DMS114 treated with DMSO at 0.1 percent for 48 hours (cell line): Measurements from ENCODE around the gene PCBP4.

Source experiments
- DNase-seq: peaks from one replicate; lab custom pipeline; 2025; ENCODE audit not compliant: unreplicated experiment; lab: John Stamatoyannopoulos, UW

The PCBP4 gene

DNA sequence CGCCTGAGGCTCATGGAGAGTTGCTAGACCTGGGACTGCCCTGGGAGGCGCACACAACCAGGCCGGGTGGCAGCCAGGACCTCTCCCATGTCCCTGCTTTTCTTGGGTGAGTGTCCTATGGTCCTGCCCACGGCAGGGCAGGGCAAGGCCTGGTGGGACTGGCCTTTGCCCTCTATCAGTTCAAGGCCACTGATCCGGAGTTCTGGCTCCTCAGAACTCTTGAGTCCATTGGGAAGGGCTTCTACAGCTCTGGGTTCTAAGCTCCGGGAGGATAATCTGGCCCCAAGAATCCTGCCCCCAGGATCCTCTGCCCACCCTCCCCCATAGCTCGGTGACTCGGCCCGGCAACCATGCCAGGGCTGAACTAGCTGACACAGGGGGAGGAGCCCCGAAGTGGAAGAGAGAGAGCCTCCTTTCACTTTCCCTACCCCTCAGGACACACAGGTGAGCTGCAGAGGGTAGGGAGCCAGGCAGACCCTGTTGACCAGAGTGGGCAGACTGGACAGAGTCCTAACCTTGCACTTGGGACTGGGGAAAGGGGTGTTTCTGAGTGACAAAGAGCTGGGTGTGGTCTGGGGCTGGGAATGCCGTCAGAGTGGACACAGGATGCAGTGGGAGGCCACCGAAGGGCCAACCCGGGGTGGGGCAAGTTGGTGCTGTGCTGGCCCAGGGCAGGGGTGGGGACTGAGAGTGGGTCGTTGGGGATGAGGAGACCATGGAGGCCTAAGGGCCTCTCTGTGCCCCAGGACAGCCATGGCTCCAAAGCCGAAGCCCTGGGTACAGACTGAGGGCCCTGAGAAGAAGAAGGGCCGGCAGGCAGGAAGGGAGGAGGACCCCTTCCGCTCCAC is 24.4 kb downstream of the PCBP4 start:
- no peak for DNase-seq

DNA sequence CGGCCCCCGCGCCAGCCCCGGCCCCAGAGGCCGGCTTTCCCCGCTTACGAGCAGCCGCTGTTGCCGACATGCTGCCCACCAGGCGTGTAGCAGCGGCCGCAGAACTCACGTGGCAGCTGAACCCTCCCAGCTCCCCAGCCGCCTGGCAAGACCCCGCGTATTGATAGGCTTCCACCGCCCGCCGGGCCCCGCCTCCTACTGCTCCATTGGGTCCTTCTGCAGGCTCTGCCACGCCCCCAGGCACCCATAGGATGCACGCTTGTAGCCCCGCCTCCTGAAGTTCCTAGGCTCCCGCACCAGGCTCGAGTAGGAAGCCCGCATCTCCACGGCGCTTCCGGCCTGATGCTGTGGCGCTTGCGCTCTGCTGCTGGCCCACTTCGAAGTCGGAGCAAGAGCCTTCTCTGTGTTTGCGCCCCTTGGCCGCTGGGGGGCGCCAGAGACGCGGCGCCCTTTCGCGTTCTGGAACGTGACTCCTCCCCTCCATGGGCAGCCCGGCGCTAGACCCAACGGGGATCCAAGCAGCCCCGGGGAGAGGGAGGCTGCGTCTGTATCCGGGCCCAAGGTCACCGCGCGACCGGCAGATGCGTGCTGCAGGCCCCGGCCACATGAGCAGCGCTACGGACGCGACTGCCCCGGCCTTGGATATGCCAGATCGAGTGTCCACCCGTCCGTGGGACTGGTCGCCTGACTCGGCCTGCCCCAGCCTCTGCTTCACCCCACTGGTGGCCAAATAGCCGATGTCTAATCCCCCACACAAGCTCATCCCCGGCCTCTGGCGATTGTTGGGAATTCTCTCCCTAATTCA is 25.3 kb downstream of the PCBP4 start, which contains the start of the genes PARP3 and RRP9:
PARP3 (plus strand) TSS at position 566 of the 805 bp plus-strand sequence. CDS start 993 bp downstream, outside the sequence.
RRP9 (minus strand) TSS at position 107 of the 805 bp plus-strand sequence; CDS start at position 70, 37 bp downstream.
- DNase-seq = peak; percentile 98

DNA sequence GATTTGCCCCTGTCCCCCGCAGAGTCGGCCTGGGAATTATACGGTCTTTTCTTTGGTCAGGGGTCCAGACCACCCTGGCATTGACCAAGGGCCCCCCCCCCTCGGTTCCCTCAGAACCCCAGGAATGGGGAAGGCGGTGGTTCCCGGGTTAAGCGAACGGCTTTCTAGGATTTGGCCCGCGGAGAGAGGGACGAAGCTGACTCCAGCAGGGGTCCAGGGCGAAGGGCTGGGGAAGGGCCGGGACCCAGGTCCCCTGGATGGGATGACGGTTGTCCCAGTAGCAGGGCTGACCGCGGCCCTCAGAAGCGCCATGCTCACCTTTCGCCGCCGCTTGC is 25.8 kb downstream of the PCBP4 start:
- no peak for DNase-seq

DNA sequence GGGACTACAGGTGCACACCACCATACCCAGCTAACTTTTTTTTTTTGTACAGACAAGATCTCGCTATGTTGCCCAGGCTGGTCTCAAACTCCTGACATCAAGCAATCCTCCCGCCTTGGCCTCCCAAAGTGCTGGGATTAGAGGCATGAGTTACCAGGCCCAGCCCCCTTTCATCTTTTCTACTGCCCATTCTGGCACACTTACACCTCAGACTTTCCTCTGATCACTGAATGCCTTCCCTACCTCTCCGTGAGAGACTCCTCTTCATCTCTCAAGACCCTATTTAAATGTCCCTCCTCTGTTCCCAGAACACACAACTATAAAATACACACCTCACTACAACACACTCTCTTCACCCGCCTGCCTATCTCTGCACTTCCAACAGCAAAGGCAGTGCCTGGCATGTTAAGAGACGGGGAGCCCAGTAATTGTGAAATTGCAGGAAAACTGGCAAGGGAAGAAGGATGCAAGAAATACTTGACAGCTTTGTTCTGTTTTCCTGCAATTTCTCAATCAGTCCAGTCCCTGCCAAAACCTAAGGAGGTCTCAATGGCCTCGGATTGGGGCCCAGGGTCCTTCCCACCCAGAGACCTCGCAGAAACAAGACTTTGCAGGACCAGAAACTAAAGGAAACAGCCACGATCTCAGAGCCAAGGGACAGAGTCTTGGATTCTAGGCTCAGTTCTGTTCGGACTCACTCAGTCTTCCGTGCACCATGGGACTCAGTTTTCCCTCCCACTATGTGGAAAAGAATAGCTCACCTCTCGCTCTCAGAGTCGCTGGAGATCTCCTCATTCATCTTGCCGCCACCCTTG is 26.4 kb downstream of the PCBP4 start:
- no peak for DNase-seq

DNA sequence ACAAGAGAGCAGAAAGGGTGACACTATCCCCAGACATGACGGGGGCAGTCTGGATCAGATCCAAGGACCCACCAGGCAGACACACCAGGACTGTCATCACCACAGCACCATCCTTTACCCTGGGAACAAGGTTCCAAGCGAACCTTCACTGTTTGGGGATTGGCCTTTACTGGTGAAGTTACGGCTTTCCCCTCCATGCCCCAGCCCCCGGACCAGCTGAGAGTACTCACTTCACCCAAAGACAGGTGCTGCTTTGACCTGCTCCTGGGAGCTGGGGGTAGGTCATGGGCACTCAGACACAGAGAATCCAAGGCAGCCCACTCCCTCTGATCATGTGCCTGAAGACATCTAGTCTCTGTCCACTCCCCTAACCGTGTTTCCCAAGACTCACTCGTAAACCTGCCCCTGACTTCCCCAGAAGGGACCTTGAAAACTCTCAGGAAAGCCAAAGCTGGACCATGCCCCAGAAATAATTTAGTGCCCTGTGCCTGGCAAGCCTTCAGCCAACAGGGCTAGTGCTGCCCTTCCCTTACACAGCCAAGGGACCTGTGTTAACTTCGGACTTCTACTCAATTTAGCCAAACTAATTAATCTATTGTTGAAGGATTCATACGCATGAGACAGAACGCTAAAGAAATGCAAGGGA is 28.4 kb downstream of the PCBP4 start:
- DNase-seq = no peak

DNA sequence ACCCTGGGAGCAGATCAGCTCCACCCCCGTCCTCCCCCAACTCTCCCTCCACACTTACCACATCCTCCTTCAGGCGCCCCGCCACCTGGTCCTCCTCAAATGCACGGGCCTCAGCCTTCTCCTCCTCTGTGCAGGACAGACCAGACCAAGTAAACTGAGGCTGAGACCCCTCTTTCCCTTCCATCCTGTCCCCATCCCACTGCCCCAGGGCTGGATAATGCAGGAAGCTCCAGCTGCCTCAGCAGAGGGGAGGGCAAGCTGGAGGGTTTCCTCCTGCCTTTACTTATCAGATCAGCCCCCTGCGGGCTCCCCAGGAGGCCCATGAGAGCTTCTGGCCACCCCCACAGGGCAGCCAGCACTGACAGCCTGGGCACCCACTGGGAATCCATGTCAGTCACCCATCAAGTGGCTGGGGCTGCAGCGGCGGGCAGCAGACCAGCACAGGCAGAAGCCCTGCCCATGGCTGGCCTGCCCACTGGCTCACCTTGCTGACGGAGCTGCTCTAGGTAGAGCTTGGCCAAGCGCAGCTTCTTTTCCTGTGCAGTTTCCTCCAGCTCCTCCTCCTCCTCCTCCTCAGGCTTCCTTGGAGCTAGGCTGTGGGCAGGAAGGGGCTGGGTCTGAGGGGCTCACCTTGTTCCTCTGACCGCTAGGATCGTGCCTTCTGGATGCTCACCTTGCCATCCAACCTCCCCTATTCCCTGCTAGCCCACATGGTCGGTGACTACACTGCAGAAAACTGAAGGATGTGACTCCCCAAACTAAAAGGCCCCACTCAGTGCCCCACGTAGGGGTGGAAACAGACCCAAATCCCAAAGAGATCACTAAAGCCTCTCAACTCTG is 29.4 kb downstream of the PCBP4 start:
- no peak for DNase-seq

DNA sequence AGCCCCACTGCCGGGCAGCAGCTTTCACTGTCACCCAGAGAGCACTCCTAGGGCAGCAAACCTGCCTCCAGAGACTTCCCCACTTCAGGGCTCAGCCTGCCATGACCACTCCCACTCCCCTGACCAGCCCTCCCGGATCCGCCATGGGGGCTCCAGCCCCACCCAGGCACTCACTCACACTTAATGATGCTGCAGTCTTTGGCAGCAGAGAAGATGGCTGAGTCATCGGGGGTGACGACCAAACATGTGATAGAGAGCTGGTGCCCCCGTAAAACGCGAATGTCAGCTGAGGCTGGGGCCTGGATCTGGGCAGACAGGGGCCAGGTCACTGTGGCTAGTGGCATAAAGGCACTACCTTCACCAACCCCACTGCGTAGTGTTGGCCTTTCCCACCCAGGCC is 30.2 kb downstream of the PCBP4 start:
- DNase-seq = no peak

DNA sequence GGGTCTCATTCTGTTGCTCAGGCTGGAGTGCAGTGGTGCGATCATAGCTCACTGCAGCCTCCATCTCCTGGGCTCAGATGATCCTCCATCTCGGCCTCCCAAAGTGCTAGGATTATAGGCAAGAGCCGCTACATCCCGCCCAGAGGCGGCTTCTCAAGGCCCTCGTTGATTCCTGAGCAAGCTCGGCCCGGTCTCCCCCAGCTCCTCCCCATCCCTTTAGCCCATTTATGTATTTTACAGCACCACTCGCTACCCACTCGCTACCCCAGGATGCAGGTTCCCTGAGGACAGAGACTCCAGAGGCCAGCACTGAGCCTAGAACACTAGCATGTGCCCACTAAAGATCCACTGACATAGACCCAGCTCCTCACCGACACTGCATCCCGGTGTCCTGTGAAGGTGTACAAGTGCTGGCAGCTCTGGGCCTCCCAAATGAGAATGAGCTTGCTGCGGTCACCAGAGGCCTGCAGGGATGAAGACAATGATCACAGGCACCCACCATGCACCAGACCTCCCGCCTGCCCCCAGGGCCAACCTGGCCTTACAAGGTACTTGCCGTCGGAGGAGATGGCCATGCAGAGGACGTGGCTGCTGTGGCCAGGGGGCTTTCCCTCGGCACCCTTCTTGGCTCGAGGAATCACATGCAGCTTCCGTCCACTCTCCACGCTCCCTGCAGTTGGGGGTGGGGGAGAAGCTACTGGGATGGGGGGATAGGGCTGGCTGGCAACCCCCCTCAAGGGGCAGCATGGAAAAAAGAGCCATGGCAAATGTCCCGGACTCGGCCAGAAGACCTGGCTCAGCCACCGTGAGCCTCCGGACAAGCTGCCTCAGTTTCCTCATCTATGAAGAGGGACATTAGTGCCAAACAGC is 31.1 kb downstream of the PCBP4 start:
- DNase-seq = no peak

DNA sequence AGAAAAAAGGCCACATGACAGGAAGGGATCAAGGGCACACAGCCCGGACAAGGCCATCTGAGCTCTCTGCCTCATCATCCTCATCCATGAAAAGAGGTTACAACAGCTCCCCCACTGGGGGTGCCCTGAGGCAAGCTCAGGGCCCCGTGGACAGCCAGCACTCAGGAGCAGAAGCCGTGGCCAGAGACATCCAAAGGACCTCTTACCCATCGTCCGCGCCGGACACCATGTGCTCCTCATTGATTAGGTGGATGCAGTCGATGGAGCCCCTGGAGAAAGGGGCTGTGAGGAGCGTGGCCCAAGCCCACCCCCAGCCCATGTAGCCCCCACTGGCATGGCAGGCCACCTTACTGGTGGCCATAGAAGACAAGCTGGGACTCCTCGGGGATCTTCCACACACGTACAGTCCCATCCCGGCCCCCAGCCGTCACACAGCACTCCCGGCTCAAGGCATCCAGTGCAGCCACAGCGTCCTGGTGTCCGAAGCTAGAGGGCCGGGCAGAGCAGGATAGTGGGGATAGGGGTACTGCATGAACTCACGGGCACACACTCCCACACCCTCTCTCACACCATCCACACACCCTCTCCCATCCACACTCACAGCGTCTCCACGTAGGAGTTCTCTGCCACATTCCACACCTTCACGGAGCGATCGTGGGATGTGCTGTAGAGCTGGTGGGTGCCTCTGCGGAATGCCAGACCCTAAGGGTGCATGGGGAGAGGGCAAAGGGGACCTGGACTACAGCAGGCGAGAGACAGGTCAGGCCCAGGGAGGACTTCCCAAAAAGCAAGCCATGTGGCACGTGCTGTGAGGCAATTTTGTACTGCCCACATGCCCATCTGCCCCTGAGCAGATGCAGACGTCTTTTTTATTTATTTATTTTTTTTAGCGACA is 32.0 kb downstream of the PCBP4 start:
- no peak for DNase-seq

DNA sequence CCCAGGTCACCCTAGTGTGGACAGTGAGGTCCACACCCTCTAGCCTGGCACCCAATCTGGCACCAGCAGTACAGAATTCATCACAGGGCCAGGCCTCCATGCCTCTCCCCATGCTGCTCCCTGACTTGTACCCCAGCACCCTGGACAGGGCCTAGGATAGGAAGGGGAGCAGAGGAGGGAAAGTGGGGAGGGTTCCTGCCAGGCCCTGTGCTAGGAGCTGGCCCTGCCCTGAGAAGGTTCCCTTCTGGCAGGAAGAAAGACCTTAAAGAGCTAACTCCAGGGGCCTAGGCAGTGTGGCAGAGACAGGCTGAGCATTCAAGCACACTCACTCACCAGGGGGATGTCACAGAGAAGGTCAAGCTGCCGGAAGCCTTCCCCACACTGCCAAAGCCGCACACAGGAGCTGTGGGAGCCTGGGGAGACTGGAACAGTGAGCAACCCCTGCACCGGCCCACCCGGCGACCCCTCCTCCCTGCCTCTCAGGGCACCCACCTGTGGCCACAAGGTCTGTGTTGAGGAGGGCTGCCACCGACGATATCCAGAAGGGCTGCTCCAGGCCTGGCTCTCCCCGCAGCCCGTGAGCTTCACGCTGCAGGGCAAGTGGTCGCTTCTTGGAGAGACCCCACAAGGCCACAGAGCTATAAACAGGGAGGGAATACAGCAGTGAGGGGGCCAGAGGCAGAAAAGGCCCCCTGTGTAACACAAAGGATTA is 33.0 kb downstream of the PCBP4 start:
- DNase-seq = no peak

DNA sequence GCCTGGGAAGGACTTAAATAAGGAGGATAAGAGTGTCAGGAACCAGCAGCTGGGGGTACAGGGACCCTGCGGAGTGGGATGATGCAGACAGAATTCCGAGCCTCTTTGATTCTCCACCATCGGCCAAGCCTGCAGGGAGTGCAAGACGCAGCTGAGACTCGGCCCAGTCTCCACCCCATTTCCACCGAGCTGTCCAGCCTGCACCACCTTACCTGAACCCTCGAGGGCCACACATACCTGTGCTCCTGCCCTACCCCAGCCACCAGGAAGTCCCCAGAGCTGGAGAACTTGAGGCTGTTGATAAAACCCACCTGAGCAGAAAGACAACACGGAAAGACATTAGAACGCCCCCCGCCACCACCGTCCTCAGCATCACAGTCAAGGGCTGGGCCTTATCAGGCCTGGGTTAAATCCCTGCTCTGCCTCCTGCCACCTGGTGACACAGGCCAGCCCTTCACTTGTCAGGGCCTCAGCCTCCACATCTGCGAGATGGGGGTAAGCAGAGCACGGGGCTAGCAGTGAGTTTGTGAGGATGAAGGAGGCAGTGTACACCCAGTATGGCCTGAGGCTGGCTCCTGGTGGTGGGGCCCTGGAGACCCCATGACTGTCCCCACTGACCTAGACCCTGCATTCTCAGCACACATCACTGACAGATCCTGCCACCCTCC is 33.6 kb downstream of the PCBP4 start:
- no peak for DNase-seq

DNA sequence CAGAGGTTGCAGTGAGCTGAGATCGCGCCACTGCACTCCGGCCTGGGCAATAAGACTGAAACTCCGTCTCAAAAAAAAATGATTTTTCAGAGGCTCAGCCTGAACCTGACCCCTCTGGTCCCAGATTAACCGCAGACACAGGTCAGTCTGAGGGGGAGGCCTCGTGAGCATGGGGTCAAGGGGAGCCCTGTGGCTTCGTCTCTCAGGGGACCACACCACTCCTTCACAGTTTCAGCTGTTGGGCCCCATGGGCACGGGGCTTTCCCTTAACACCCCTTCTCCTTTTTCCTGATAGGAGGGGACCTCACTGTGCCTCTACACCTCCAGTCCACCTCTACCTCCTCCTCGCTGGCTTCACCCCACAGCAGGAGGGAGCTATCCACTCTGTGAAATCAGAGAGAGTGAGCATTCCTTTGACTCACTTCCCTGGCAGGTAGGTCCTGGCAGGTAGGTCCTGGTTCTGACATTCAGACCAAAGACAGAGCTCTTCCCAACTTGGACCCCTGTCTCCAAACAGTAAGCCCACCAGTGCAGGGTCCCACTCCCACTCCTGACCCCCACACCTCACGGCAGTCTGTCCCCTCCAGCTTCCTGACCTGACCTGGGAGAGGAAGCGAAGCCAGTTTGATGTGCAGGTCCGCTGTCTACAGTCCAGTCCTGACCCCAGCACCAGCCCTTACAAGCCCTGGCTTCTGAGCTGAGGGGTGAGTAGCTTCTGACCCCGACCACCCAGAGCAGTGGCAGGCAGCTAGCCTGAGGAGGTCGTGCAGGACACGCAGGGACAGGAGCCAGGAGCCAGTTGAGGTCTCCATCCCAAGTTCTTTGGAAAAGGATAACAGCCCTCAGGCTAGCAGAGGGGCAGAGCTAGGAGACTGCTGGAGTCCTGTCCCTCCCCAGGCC is 34.5 kb downstream of the PCBP4 start:
- no peak for DNase-seq

DNA sequence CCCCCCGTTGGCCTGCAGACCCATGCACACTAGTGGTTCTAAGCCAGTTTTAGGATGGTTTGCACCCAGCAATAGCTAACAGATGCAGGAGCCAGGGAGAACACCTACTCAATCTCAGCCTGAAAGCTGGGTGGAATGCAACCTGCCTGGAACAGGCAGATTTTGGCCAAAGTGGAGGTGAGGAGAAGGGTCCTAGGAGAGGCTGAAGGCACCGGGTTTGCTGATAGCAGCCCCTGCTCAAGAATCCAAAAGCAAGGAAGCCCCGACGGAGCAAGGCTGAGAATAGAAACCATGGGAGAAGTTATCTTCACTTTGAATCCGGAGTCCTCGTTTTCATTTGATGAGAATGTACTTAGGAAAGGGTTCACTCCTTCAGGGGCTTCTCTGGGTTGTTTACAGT is 35.5 kb downstream of the PCBP4 start:
- no peak for DNase-seq

DNA sequence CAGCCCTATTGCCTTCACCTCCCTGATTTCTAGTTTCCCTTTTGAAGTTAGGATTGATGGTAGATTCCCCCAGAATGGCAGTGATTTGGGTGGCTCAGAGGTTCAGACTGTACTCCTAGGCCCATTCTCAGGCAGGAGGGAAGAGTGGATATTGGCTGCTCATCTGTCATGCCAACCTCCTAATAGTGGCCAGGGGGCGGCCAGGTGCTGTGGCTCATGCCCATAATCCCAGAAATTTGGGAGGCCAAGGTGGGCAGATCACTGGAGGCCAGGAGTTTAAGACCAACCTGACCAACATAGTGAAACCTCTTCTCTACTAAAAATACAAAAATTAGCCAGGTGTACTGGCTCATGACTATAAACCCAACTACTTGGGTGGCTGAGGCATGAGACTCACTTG is 36.8 kb downstream of the PCBP4 start:
- DNase-seq = no peak

DNA sequence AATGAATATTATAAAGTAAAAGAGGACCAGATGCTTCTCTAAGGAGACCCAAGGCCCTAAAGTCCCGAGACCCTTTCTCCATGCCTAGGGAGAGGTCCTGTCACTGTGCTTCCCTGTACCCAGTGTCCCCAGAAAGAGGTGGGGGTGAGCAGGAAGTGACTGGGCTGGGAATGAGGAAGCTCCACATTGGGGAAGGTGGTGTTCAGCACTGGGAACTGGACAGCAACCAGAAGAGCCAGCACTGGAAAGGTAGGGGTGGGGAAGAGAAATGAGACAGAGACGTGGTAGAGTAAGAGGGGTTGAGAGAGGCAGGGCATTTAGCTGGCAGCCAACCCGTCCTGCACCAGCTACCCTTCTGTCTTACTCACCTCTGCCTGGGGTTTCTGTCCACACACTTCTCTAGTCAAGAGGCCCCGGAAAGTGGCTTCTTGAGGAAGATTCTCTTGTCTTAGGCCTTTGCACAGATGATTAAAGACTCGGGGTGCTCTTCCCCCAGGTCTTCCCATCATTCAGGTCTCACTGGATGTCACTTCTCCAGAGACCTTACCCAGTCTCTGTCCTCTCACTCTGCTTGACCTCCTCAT is 37.7 kb downstream of the PCBP4 start:
- DNase-seq = no peak
